WI38 (cell line): Measurements from ENCODE around the gene CDH22.

Experiments used
- H3K4me3 ChIP-seq: 2 replicates; pipeline ENCODE4 v1.5.1; 2011; ENCODE audit warnings: low read depth, mild to moderate bottlenecking, control low read depth, low read length
- TF ChIP-seq, protein P1 (sequence below): IDR thresholded peaks from 2 replicates; pipeline ENCODE4 v1.5.1; 2012; ENCODE audit warnings: low read depth, mild to moderate bottlenecking, control low read depth, low read length

CDH22 gene

DNA sequence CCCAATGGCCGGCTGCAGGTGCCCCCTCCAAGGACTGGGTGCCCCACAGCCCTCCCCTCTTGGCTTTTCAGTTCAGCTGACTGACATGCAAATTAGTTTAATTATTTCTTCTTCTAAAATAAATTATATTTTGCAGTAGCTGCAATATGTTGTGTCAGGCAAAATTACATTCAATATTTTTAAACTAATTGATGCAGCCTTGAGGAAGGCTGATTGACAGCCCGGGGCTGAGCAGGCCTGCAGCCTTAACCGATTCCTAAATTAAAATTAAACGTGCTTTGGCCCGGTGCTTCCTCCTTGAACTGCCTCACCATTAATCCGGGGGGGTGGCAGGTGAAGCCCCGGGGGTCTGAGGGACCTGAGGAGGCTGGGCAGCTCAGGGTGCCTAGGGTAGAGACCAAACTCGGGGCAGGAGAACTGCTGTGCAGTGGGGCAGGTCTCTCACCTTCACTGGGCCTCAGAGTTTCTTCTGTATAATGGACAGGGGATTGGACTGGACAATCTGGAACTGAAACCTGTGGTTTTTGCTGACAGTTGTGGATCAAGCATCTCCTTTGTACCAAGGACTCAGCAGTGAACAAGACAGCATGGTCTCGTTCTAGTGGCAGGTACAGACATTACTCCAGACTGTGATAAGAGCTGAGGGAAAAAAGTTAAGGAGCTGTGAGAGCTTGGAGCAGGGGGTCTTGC, 117.7 kb downstream of the CDH22 start:
- no peak overlapping the region for H3K4me3 ChIP-seq
- TF ChIP-seq, protein P1, sequence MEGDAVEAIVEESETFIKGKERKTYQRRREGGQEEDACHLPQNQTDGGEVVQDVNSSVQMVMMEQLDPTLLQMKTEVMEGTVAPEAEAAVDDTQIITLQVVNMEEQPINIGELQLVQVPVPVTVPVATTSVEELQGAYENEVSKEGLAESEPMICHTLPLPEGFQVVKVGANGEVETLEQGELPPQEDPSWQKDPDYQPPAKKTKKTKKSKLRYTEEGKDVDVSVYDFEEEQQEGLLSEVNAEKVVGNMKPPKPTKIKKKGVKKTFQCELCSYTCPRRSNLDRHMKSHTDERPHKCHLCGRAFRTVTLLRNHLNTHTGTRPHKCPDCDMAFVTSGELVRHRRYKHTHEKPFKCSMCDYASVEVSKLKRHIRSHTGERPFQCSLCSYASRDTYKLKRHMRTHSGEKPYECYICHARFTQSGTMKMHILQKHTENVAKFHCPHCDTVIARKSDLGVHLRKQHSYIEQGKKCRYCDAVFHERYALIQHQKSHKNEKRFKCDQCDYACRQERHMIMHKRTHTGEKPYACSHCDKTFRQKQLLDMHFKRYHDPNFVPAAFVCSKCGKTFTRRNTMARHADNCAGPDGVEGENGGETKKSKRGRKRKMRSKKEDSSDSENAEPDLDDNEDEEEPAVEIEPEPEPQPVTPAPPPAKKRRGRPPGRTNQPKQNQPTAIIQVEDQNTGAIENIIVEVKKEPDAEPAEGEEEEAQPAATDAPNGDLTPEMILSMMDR = no peak

DNA sequence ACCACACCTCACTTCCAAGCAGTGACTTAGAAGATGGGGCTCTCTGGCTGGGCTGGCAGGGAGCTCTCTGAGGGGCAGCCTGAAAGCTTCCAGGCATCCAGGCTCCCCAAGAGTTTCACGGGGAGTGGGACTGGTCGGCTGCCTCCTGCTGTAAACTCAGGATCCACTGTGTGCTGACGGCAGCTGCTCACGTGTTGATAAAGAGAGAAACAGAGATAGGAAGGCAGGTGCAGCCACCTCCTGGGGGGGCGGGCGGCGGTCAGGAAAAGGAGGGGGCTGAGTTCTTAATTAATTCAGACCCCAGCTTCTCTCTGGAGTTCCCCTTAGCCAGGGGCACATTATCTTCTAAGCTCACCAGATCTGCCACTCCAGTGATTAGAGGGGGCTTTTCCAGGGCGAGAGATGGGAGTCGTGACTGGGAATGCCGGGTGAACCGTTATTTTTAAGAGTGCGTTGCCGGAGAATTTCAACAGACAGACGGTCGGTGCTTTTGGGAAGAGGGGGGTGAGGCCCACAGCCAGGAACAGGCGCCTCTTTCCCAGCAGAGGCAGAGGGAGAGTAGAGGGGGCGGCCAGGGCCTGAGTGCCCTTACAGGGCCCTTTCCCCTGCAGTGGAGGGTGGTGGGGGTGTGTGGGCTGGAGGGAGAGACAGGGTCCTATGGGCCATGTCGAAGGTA, 119.3 kb downstream of the CDH22 start:
- TF ChIP-seq, protein P1 = no peak
- no peak overlapping the region for H3K4me3 ChIP-seq

DNA sequence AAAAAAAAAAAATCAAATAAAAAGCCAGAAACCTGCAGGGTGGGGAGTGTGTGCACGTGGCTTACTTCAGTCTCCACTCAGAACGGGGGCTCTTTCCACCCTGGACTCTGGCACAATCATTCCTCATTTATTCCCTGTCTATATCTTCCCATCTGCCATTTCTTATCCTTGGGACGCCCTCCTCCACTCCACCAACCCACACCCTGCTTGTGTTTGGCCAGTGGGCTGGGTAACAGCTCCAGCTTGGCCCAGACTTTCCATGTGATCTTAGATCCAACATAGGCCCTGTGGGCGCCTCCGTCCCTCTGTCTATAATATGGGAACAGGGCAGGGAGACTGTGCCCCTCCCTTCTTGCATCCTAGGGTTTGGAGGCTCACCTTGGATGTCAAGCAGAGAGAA, 122.1 kb downstream of the CDH22 start:
- H3K4me3 ChIP-seq = no peak overlapping the region

DNA sequence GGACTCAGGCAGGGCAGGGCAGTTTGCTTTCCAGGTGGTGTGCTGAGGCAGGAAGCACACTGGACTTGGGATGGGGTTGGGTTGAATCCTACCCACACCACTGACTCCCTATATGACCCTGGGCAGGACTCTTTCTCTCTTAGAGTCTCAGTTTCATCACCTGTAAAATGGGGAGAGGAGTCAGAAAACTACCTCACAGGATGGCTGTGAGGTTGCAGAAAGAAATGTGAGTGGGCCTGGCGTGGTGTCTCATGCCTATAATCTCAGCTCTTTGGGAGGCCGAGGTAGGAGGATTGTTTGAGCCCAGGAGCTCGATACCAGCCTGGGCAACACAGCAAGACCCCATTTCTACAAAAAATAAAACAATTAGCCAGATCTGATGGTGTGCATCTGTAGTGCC, 122.9 kb downstream of the CDH22 start:
- no peak overlapping the region for H3K4me3 ChIP-seq
- TF ChIP-seq, protein P1 = no peak

More for the DNA sequence above, 122.1 kb downstream of the CDH22 start:
- TF ChIP-seq, protein P1 = no peak

DNA sequence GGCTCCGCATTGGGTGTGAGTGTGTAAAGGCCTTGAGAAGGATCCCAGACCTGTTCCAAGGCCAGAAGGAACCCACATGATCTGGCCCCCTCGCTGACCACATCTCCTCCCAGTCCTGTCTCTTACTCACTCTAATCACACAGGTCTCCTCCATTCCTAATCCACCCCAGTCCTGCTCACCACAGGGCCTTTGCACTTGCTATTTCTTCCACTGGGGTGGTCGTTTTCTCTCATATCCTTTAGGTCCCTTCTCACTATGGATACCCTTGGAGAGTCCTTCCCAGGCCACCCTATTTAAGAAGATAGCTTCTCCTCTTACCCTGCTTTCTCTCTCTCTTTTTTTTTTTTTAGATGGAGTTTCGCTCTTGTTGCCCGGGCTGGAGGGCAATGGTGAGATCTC, 124.5 kb downstream of the CDH22 start:
- TF ChIP-seq, protein P1 = no peak
- H3K4me3 ChIP-seq = no peak overlapping the region

DNA sequence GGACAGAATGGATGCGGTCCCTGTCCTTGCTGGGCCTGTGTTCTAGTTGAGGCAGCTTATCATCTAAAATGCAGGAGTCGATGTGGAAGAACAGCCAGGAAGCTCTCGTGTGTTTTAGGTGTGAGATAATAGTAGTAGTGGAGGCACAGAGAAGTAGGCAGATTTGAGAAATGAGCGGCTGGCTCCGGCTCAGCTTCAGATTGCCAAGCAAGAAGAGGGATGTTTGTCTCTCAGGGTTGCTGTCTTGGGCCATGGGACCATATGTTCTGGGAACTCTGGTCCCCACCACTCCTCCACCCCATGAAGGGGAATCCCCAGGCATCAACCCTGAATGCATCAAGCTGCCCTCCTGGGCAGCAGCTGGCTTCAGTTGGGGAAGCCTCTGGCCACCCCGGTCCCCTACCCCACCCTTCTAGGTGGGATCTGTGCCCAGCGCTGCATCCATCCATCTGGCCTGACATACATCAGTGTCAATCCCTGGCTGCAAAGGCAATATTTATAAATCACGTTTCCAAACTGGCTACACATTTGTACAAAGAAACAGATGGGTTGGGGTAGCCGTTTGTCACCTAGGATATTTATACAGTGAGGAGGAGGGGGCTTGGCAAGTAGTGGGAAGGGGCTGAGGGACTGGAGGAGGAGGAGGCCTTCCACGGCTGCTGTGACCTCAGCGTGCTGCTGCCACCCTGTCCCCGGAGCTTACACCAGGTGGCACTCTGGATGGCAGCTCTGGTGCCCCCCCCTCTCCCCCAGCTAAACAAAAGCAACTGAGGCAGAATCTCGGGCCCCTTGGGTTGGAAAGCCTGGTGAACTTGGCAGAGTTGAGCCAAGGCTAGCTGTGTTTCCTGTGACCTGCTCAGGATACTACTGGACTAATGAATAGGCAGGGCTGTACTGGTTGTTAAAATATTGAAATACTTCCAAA, 125.8 kb downstream of the CDH22 start:
- TF ChIP-seq, protein P1 = no peak
- no peak overlapping the region for H3K4me3 ChIP-seq
